Hepatocyte (in vitro differentiated cells): ENCODE results near the gene FGFR1OP2. TPM values are rescaled to one million over a fixed set of nuclear protein-coding genes. Genes with fewer than 3 reads are reported as not detected.

Experiments
- DNase-seq: peaks from one replicate; pipeline ENCODE4 v3.0.0-alpha.2; 2016; ENCODE audit warnings: low spot score
- H2AFZ ChIP-seq: fragments of 200-600 bp; sonication (generic); 2 replicates; pipeline ENCODE4 v1.6.0; 2016; ENCODE audit warnings: antibody characterized with exemption, mild to moderate bottlenecking
- H3K27ac ChIP-seq: fragments of 200-600 bp; sonication (generic); 2 replicates; pipeline ENCODE4 v1.5.1; 2016; ENCODE audit warnings: mild to moderate bottlenecking
- H3K27me3 ChIP-seq: fragments of 200-600 bp; sonication (generic); 2 replicates; pipeline ENCODE4 v1.6.1; 2016
- H3K36me3 ChIP-seq: fragments of 200-600 bp; sonication (generic); replicated peaks from 2 replicates; pipeline ENCODE4 v1.5.1; 2016; ENCODE audit warnings: low read depth; ENCODE audit not compliant: insufficient read depth
- H3K4me1 ChIP-seq: fragments of 200-600 bp; sonication (generic); 2 replicates; pipeline ENCODE4 v1.5.1; 2016; ENCODE audit warnings: mild to moderate bottlenecking, moderate library complexity; ENCODE audit not compliant: insufficient read depth
- H3K4me2 ChIP-seq: fragments of 200-600 bp; sonication (generic); 2 replicates; pipeline ENCODE4 v1.6.0; 2016
- H3K4me3 ChIP-seq: fragments of 200-600 bp; sonication (generic); 2 replicates; pipeline ENCODE4 v1.5.1; 2016; ENCODE audit warnings: mild to moderate bottlenecking
- H3K79me2 ChIP-seq: fragments of 200-600 bp; sonication (generic); 2 replicates; pipeline ENCODE4 v1.6.0; 2017; ENCODE audit warnings: mild to moderate bottlenecking
- H3K9me2 ChIP-seq: fragments of 200-600 bp; sonication (generic); replicated peaks from 2 replicates; pipeline ENCODE4 v1.6.0; 2017; ENCODE audit warnings: mild to moderate bottlenecking; ENCODE audit not compliant: insufficient read depth
- H3K9me3 ChIP-seq: fragments of 200-600 bp; sonication (generic); 2 replicates; pipeline ENCODE4 v1.5.1; 2016; ENCODE audit warnings: low read depth, mild to moderate bottlenecking
- H4K20me1 ChIP-seq: fragments of 200-600 bp; sonication (generic); 2 replicates; pipeline ENCODE4 v1.6.0; 2016; ENCODE audit warnings: mild to moderate bottlenecking; ENCODE audit not compliant: insufficient read depth, poor library complexity, severe bottlenecking
- EZH2 ChIP-seq: fragments of 200-600 bp; sonication (generic); IDR thresholded peaks from 2 replicates; pipeline ENCODE4 v1.6.1; 2016; ENCODE audit warnings: antibody characterized with exemption, mild to moderate bottlenecking, borderline replicate concordance
- EZH2phosphoT487 ChIP-seq: fragments of 200-600 bp; sonication (generic); IDR thresholded peaks from one replicate; pipeline ENCODE4 v1.6.1; 2018; ENCODE audit warnings: antibody characterized with exemption, mild to moderate bottlenecking, low read depth, moderate library complexity; ENCODE audit not compliant: unreplicated experiment, severe bottlenecking
- WGBS: methylation state at CpG from one replicate; pipeline ENCODE4 v1.1.6; 2016; ENCODE audit warnings: low lambda C conversion rate; ENCODE audit errors: missing lambda C conversion rate; 5-methylcytosine and 5-hydroxymethylcytosine counted together
- polyA plus RNA-seq: library from polyadenylated mRNA; unstranded; fragments of >200 nt; fragmentation: Nextera tagmentation; extraction: Ambion mirVana; gene quantifications from 2 replicates; pipeline ENCODE4 v1.2.1, GENCODE V29; 2016
- total RNA-seq: library from RNA; depleted of rRNA; stranded (reverse); fragments of >200 nt; gene quantifications from 2 replicates; pipeline ENCODE4 v1.2.3, GENCODE V29; 2014
- TF ChIP-seq, protein P1 (sequence below): fragments of 200-600 bp; sonication (generic); IDR thresholded peaks from 2 replicates; pipeline ENCODE4 v1.5.1; 2016; ENCODE audit warnings: antibody characterized with exemption, mild to moderate bottlenecking; ENCODE audit not compliant: poor library complexity

FGFR1OP2 gene
- total and polyA plus RNA-seq, 2 experiments from 2014 or later: 24.1 to 56.4 TPM

DNA sequence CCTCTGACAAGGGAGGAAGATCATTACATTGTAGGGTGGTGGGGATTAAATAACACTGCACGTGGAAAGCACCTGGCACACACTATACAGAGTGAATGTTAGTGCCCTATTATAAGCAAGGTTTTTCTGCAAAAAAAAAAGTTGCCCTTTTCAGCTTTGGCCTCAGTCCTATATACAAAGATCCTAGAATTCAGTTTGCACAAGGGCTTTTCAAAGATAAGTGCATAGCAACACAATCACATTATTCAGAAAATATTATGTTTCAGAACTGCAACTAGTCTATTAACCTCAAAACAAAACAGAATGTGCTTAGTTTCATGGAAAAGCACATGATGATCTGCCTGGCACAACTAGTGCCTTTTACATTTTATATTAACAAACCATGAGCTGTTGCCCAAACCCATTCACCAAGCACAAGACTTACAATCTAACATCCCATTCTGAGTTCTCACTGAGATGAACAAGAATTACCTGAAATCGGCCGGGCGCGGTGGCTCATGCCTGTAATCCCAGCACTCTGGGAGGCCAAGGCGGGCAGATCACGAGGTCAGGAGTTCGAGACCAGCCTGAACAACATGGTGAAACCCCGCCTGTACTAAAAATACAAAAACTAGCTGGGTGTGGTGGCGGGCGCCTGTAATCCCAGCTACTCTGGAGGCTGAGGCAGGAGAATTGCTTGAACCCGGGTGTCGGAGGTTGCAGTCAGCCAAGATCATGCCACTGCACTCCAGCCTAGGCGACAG is 74.1 kb downstream of the FGFR1OP2 start:
- TF ChIP-seq, protein P1, sequence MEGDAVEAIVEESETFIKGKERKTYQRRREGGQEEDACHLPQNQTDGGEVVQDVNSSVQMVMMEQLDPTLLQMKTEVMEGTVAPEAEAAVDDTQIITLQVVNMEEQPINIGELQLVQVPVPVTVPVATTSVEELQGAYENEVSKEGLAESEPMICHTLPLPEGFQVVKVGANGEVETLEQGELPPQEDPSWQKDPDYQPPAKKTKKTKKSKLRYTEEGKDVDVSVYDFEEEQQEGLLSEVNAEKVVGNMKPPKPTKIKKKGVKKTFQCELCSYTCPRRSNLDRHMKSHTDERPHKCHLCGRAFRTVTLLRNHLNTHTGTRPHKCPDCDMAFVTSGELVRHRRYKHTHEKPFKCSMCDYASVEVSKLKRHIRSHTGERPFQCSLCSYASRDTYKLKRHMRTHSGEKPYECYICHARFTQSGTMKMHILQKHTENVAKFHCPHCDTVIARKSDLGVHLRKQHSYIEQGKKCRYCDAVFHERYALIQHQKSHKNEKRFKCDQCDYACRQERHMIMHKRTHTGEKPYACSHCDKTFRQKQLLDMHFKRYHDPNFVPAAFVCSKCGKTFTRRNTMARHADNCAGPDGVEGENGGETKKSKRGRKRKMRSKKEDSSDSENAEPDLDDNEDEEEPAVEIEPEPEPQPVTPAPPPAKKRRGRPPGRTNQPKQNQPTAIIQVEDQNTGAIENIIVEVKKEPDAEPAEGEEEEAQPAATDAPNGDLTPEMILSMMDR: no peak
- TF ChIP-seq EZH2phosphoT487: no peak
- TF ChIP-seq EZH2: no peak
- no peaks in the 10 kb centered on the region for H3K27me3 ChIP-seq
- H3K9me2 ChIP-seq: no peaks in the 10 kb centered on the region
- H3K4me2 ChIP-seq: peak overlapping the region; percentile 85
- no peak overlapping the region for H2AFZ ChIP-seq
- peaks cover 57% of the 10 kb centered on the region for H3K79me2 ChIP-seq
- no peak for DNase-seq
- no peaks in the 10 kb centered on the region for H3K36me3 ChIP-seq
- H4K20me1 ChIP-seq: no peaks in the 10 kb centered on the region
- no peak overlapping the region for H3K4me3 ChIP-seq
- H3K9me3 ChIP-seq: no peaks in the 10 kb centered on the region
- H3K4me1 ChIP-seq: peaks cover 16% of the 10 kb centered on the region
- H3K27ac ChIP-seq: no peak overlapping the region
- WGBS: 95% methylated on average over 14 of the region's 14 CpGs

DNA sequence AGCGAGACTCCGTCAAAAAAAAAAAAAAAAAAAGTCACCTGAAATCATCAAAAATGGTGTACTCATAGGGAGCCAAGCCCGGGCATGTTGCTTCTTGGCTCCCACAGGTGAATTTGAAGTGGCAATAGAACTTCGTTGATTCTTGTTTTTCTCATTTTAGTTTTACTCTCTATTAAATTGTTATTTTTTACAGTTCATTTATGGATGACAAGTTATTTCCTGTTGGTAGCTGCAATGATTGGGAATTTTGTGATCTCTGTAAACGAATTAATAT is 74.6 kb downstream of the FGFR1OP2 start:
- no peaks in the 10 kb centered on the region for H3K36me3 ChIP-seq
- TF ChIP-seq EZH2: no peak
- TF ChIP-seq, protein P1: no peak
- TF ChIP-seq EZH2phosphoT487: no peak
- peaks cover 19% of the 10 kb centered on the region for H3K4me1 ChIP-seq
- no peaks in the 10 kb centered on the region for H4K20me1 ChIP-seq
- H3K9me3 ChIP-seq: no peaks in the 10 kb centered on the region
- no peak for DNase-seq
- no peaks in the 10 kb centered on the region for H3K9me2 ChIP-seq
- no peaks in the 10 kb centered on the region for H3K27me3 ChIP-seq
- H3K79me2 ChIP-seq: peaks cover 52% of the 10 kb centered on the region
- H3K4me2 ChIP-seq: peak overlapping the region; percentile 85
- WGBS: 85% methylated on average over 5 of the region's 5 CpGs
- H2AFZ ChIP-seq: no peak overlapping the region
- H3K27ac ChIP-seq: peak overlapping the region; percentile 64
- H3K4me3 ChIP-seq: no peak overlapping the region

DNA sequence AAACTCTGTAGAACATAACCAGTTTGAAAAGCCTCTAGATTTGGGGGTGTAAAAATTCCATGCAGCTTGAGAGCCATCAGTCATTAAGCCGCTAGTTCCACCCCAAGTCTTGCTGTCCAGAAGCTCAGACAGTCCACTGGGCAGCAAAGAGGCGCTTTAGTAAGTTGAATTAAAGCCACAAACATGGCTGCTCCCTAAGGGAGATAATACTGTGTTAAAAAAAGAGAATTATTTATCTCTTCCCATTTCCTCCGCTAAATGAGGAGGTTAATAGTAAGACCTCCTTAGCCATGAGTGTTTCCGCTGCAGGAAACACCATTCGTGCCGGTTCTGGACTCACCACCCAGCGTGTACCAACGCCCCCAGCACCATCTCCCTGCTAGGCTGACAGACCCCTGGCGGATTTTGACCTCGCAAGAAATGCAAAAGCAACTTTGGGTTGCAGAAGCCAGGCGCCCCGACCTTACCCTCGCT is 75.4 kb downstream of the FGFR1OP2 start:
- no peaks in the 10 kb centered on the region for H3K36me3 ChIP-seq
- peak overlapping the region; percentile 81 for H2AFZ ChIP-seq
- peak; percentile 41 for DNase-seq
- peaks cover 46% of the 10 kb centered on the region for H3K79me2 ChIP-seq
- peak overlapping the region; percentile 85 for H3K4me2 ChIP-seq
- H4K20me1 ChIP-seq: no peaks in the 10 kb centered on the region
- H3K4me3 ChIP-seq: peak overlapping the region; percentile 81
- no peaks in the 10 kb centered on the region for H3K27me3 ChIP-seq
- TF ChIP-seq, protein P1: no peak
- TF ChIP-seq EZH2 (no peak), EZH2phosphoT487 (no peak)
- no peaks in the 10 kb centered on the region for H3K9me2 ChIP-seq
- peaks cover 20% of the 10 kb centered on the region for H3K4me1 ChIP-seq
- peak overlapping the region; percentile 64 for H3K27ac ChIP-seq
- 2% methylated on average over 13 of the region's 13 CpGs for WGBS
- no peaks in the 10 kb centered on the region for H3K9me3 ChIP-seq
